GM11168 (cell line): ENCODE results near the gene PTPN13.

Source experiments
- in situ Hi-C: fragments of 300-500 bp; cut with MboI; formaldehyde crosslinking; loops from one replicate; pipeline ENCODE4 v1.12.0; 2022; ENCODE audit warnings: low sequenced_read_pairs; ENCODE audit not compliant: unreplicated experiment

PTPN13 gene

DNA sequence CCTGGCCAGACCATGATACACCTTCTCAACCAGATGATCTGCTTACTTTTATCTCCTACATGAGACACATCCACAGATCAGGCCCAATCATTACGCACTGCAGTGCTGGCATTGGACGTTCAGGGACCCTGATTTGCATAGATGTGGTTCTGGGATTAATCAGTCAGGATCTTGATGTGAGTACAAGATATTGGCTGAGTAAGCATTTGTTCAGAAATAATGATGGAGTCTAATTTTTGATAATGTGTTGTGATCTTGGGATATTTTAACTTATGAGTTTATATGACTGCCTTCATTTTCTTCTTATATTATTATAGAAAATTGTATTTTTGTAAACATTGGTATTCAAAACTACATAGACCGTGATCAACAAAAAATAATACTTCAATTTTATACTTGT, 215.7 kb downstream of the PTPN13 start:
- in situ Hi-C loops = no loop called here

DNA sequence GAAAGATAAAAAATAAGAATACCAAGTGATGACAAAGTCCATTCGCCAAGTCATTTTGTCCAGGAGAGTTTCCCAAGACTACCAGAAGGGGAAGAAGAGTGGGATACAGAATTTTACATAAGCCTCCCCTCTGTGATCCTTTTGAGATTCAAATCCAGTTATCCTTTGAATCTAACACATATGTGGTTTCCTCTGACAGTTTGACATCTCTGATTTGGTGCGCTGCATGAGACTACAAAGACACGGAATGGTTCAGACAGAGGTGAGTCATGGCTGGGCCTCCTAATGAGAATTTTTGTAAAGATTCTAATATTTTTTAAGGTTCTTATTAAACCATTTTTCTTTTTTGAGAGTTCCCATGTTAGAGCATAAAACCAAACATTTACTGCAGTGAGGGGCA, 216.7 kb downstream of the PTPN13 start:
- in situ Hi-C loops = no loop called here

DNA sequence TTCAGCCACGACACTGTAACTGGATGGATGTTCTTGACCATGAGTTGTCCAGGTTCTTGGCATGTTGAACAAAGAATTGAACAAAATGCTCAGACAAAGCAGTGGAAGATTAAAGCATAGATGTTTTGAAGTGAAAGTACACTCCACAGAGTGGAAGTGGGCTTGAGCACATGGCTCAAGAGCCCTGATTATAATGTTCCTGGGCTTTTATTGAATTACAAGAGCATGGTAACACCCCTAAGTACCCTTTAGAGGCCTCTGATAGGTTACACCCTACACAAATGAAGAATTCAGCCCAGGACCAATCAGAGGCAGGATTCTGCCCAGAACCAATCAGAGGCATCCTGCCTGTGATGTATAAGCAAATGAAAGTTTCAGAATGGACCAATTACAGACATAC, 221.5 kb downstream of the PTPN13 start:
- in situ Hi-C loops = no loop called here

DNA sequence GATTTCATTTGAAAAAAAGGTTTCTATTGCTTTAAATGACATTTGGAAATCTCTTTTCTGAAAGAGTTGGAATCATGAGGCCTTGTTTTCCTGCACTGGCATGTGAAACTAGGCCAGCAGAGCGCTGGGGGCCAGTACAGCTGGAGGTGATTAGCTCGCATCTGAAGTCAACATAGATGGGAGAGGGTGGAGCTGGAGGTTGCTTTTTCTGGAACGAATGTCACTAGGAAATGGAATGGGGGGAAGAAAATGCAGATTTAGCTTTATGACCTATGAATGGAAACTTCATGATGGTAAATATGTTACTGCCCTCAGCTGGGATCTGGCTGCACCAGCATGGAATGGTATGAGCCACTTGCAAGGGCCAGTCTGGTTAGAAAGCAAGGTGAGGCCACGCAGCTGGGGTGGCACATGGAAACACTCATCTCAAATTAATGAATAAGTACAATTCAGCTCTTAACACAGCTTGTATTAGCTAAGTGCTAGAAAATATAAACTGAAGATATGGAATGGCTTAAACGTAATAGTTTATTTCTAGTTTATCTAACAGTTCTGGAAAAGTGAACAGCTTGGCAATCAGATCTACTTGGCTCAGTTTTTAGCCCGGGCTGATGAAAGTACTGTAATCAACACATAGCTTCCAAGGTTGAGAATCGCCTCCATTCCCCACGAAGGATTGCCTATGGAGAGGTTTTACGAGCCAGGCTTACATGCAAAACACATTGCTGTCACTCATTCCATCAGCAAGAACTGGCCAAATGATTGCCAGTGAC, 222.6 kb downstream of the PTPN13 start:
- in situ Hi-C loops = no loop called here

DNA sequence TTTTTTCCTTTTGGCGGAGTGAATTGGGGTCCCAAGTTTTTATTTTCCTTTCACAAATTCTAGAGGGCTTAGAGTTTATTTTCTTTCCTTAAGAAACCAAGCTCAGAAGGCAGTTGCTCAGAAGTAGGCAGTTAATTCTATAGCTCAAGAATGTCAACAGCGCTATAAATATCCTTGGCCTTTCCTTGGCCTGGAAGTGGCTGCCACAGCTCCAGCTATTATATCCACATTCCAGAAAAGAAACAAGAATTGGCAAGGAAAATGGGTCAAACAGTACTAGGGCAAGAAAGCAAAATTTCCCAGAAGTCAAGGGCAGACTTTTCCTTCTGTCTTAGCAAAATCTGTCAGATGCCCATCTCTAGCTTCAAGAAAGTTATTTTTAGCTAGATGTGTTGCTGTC, 224.1 kb downstream of the PTPN13 start:
- in situ Hi-C loops = no loop called here

DNA sequence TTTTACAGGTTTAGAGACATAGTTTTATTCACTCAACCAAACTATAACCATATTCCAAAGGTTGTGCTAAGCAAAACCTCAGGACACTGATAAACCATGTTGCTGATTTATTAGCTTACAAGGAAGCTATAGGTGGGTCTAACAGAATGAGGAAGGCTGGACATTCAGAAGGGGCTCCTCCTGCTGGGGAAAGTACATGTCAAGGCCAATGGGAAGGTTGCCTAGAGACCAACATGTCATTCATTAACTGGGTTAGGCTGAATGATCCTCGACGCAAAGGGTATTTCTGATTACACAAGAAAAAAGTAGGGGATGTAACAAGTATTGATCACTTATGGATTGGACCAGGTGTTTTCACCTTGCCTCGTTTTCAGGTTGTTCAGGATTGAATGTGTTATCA, 224.7 kb downstream of the PTPN13 start:
- in situ Hi-C loops = no loop called here

DNA sequence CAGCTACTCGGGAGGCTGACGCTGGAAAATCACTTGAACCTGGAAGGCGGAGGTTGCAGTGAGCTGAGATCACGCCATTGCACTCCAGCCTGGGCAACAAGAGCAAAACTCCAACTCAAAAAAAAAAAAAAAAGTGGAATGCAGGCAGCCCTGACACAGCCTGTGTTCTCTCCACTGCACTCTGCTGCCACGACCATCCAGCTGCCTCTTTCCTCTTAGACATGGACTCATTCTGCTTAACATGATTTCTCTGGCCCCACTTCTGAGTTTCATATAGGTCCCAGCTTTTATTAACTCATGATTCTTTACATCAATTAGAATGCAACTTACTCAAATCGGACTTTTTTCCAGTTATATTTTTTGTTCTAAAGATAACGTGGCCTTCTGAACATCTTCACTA, 225.4 kb downstream of the PTPN13 start:
- in situ Hi-C loops = no loop called here

DNA sequence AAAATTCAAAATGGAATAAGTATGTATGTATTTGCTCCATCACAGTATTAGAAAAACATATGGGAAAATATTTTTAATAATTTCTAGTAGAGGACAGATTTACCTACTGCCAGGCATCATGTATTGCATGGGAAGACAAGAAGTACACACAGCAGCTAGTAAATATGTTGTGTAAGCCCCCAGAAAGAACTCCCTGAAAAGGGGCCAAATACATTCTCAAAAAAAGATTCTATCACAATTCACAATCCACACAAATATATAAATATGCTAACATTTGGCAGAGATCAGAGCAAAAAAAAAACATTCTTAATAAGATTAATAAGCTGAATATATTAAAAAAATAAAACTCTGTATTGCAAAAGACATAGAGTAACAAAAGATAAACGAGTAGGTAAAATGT, 227.0 kb downstream of the PTPN13 start:
- in situ Hi-C loops = no loop called here

DNA sequence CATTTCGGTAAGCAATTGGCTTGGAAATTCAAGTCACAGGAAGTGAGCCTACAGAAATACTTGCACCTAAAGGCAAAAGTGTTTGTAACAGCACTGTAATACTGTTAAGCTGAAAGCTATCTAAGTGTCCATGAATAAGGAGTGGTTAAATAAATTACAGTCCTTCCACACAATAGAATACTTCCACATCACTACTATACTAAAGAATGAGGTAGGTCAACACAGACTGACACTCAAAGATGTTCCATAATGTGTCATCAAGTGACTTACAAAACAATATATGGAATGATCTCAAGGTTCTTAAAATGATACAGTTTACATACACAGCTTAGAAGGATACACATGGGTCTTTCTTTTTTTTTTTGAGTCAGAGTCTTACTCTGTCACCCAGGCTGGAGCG, 228.0 kb downstream of the PTPN13 start:
- in situ Hi-C loops = no loop called here

DNA sequence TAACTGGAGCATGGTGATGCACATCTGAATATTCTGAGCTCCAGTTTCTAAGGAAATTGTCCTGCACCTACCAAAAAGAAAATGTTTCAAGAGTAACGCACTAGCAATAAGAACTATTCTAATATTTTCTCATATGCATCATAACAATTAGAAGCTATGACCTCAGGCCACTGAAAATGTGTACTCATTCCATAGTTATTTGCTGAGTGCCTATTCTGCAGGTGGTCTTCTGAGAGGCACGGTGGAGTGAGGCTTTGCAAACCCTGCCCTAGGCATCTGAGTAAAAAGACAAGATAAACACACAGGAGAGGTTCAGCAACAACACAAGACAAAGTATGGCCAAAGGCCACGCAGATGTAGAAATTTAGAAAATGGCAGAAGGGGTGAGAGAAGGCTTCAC, 231.4 kb downstream of the PTPN13 start:
- in situ Hi-C loops = no loop called here

DNA sequence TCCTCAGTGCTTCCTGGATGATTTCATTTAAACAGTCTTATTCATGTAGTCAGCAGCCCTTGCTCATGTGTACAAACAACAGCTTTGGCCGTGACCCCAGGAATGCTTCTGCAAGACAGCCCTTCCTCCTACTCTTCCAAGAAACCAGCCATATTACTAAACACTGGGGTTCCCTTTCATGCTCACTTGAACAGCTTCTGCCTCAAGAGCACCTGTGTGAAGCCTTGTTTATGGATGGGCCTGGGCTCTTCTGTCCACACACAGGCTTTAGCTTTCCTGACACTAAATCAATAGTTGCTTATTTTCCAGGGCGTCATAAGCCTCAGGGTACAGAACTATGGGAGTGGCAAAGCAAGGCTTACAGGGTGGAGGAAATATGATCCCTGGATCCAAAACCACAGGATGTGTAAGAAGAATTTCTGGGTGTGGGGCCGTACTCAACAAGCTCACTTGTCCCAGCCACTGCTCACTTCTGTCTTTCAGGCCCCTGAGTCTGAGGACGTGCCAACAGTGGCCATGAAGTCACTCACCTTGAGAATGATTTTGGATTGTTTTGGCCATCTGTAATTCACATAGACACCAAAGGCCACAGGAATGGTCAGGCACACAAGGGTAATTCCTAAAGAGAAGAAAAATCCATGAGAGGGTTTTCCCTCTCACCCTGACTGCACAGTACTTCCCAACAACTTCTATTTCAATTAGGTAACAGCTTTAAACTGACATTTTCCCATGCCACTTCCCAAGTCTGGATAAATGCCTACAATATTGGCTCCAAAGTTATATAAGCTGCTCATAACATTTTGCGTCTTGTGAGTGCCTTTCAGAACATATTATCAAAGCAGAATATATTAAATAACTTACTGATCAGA, 237.4 kb downstream of the PTPN13 start:
- in situ Hi-C loops = no loop called here

DNA sequence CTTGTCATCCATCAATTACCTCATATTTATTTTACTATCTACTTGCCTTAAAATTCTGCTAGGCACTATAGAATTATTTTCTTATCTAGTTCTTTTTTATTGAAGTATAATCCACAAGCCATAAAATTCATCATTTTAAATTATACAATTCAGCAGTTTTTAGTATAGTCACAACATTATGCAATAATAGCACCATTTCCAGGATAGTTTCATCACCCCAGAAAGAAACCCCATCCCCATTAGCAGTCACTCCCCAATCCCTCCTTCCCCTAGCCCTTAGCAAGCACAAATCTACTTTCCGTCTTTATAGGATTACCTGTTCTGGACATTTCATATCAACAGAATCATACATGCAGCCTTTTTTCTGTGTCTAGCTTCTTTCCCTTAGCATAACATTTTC, 239.5 kb downstream of the PTPN13 start:
- in situ Hi-C loops = no loop called here

DNA sequence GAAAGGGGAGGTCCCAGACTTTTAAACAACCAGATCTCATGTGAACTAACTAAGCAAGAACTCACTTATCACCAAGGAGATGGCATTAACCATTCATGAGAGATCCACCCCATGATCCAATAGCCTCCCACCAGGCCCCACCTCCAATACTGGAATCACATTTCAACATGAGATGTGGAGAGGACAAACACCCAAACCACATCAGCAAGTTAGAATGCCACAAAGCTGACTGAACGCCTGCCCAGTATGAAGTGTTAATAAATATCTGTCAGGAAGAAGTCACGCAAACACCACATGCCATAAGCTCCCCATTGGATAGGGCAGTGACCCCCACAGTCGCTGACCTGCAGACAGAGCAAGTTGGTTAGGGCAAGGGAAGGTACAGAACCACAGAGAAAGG, 240.8 kb downstream of the PTPN13 start:
- in situ Hi-C loops = no loop called here

DNA sequence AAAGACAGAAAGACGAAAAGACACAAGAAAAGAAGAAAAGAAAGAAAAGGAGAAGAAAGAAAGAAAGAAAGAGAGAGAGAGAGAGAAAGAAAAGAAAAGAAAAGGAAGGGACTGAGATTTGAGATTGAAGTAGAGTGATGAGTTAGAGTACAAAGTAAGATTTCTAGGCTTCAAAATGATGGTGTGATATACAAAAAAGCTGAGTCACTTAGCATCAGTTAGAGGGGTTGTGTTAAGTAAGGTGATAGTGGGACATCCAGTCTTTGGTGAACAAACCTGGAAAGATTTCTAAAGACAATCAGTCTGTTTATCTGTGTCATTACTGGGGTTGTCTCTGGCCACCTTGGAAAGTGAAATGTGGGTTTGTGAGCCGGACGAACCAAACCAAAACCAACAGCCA, 241.6 kb downstream of the PTPN13 start:
- in situ Hi-C loops = no loop called here

DNA sequence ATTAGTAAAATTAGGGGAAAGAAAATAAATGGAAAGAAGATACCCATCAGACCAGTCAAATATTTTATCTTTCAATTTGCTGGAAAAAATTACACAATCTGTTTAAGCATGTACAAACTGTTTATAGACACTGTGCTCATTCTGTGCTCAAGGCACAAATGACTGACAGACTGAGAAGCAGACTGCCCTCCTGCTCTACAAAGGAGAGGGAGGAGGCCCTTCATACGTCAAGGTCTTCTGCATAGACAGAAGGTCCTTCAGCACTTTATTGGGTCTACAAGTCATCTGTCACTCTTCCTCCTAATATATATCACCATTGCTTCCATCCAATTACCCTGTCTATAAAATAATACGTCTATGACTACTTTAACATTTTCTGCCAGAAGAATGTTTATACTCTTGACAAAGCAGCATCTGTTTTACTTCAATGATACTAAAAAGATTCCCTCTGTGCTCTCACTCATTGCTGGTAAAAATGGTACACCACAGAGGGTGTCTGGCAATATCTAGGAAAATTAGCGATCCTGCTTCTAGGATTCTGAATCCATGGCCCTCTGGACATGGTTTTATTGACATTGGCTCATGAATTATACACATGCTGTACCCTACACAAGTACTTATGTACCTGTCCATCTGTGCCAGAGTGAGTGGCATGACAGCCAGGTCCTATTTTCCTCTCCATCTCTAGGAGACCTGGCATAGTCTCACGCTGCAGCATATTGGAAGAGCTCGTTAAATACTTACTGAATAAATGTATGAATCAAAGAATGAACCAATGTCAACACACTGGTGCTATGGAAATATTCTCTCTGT, 243.8 kb downstream of the PTPN13 start:
- in situ Hi-C loops = no loop called here

DNA sequence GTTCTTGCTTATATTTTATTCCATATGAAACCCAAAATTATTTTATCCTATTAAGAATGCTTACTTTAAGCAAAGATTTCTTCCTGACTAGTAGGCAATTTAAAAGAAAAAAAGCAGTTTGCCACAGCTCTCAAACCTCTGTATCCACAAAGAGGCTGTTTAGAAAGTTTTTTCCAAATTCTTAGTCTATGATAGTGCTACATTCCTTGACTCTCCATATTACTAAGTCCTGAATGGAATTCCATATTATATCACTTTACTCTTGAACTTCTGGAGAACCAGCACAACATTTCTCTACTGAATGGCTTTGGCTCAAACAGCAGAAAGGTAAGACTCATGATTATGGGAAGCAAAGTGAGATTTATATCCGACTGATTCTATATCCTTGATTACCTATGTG, 246.7 kb downstream of the PTPN13 start:
- in situ Hi-C loops = no loop called here

DNA sequence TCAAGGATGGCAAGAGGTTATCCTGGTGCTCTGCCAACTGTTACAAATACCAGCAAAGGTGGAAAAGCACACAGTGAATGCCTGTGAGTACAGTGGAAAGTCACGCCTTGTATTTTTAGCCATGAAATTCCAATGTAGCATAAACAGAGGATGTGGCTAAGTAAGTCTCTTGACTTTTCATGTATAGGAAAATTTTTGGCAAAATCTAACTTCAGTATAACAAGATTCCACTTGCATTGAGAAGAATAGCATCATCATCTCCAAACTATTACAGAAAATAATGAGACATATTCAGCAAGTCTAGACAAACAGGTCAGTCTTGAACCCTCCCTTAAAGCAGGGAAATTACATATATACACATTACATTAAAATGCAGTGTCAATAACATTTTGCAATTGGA, 247.2 kb downstream of the PTPN13 start:
- in situ Hi-C loops = no loop called here

DNA sequence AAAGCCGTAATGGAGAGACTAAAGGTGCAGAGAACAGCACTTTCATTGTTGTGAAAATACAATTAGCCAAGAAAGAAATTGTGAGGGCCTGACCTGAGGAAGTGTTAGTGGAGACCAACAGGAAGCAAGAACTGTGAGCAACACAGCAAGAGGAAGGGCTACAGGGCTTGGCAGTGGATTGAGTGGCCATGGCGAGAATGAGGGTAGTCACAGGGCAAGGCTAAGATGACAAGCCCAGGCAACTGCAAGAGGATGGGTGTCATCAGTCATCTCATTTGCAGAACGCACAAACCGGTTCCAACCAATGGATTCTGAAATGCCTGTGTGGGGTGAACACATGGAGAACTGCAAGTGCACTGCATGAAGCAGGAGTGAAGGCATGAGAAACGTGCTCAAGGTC, 251.5 kb downstream of the PTPN13 start:
- in situ Hi-C loops = no loop called here

DNA sequence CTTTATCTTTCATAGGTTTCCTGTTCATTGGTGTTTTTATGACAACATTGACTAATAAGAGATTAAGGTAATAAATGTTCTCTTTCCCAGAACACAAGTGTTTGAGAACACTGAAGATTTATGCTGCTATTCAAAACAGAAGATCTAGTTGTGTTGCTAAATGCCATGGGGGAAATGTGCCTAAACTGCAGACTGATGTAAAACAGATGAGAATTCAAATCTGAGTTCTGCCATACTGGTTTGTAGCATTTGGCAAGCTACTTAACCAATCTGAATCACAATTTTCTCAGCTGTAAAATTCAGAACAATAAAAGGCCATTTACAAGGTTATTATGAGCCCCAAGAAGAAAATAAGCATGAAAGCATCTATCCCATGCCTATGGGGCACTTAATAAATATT, 252.8 kb downstream of the PTPN13 start:
- in situ Hi-C loops = no loop called here

DNA sequence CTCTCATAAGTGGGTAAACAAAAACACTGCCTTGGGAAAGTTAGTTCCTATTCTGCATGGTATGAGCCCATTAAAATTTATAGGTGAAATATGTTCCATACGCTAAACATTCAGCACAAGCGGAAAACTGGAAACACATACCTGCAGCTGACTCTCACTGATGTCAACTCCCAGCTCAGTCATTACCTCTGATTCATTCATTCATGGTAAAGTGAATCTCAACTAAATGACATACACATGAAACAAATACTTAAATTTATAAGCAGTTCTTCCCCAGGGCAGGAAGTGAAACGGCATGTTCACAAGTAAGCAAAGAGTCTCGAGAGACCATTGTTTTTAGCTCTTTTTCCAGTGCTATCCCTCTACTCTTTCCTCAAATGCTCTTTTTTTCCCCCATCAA, 253.5 kb downstream of the PTPN13 start:
- in situ Hi-C loops = no loop called here

DNA sequence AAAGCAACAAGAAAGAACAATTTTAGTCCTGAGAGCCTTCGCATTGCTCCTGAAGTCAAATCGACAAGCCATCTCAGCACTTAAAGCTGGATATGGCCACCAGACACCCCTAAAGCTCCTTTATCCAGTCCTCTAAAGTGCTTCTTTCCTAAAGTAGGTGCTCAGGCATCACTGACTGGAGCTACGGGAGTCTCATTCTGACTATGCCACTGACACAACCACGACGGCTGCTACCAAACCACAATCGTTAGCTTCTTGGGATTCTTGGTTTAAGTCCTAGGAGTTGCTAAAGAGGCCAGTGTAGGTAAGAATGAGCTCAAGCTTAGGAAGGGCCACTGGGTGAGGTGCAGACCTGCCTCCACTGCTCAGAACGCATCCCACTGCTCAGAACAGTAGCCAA, 254.0 kb downstream of the PTPN13 start:
- in situ Hi-C loops = no loop called here
